ENCODE data around the gene BZW2.

DNA sequence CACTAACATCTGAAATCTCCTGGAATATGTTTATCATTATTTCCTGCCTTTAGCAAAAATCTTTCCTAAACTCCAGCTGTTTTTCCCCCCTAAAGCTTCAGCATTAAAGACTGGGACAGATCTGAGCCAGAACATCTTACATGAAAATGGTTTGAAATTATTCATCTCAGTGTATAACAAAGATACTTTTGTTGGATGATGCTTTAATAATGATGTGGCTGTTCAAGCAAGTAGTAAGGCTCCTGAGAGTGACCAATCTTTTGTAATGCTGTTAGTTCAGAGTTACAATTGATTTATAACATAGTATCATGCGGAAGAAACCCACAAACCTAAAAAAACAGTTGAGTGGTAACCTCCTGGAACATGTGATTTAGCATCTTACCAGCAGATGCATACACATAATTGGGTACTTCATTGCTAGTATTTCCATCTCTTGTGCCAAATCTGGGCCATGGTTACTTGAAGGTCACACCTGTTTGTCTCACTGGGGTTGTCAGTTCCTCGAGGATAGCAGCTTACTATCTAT lies 1.5 kb downstream of the BZW2 start:
- TF ChIP-seq, protein P1, sequence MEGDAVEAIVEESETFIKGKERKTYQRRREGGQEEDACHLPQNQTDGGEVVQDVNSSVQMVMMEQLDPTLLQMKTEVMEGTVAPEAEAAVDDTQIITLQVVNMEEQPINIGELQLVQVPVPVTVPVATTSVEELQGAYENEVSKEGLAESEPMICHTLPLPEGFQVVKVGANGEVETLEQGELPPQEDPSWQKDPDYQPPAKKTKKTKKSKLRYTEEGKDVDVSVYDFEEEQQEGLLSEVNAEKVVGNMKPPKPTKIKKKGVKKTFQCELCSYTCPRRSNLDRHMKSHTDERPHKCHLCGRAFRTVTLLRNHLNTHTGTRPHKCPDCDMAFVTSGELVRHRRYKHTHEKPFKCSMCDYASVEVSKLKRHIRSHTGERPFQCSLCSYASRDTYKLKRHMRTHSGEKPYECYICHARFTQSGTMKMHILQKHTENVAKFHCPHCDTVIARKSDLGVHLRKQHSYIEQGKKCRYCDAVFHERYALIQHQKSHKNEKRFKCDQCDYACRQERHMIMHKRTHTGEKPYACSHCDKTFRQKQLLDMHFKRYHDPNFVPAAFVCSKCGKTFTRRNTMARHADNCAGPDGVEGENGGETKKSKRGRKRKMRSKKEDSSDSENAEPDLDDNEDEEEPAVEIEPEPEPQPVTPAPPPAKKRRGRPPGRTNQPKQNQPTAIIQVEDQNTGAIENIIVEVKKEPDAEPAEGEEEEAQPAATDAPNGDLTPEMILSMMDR (IDR thresholded peaks at IDR 0.05), result no peak
- TF ChIP-seq EP300 (IDR thresholded peaks at IDR 0.05), result no peak

Data from tibial nerve (tissue), 4 donors.